ENCODE data around the gene PPP1R36.
"Not testable (repeated sequence)": the region's sequence is repeated elsewhere in the genome, so short reads cannot be mapped to it uniquely, and the experiment has no call there.

PPP1R36 gene

GRCh38 chr14:64614805-64615391 is 65.1 kb downstream of the PPP1R36 start:
- DNase-seq = no peak

GRCh38 chr14:64617872-64618408 is 68.2 kb downstream of the PPP1R36 start:
- DNase-seq = not testable (repeated sequence)

- no peak for DNase-seq
These were observed 71.1 kb downstream of the PPP1R36 start for GRCh38 chr14:64620910-64621309.

GRCh38 chr14:64623554-64624165 is 73.9 kb downstream of the PPP1R36 start:
- DNase-seq = no peak

GRCh38 chr14:64625386-64626232 is 75.8 kb downstream of the PPP1R36 start:
- no peak for DNase-seq

GRCh38 chr14:64628940-64629408 is 79.2 kb downstream of the PPP1R36 start:
- DNase-seq = no peak

GRCh38 chr14:64630778-64631177 is 81.0 kb downstream of the PPP1R36 start:
- no peak for DNase-seq

- DNase-seq = not testable (repeated sequence)
These were observed 81.5 kb downstream of the PPP1R36 start for GRCh38 chr14:64631222-64631621.

GRCh38 chr14:64632056-64632455 is 82.3 kb downstream of the PPP1R36 start:
- no peak for DNase-seq

GRCh38 chr14:64634558-64634957 is 84.8 kb downstream of the PPP1R36 start:
- DNase-seq = no peak

GRCh38 chr14:64636208-64636979 is 86.6 kb downstream of the PPP1R36 start:
- peak; percentile 77 for DNase-seq

GRCh38 chr14:64636980-64637429 is 87.2 kb downstream of the PPP1R36 start:
- DNase-seq = no peak

- no peak for DNase-seq
These were observed 88.1 kb downstream of the PPP1R36 start for GRCh38 chr14:64637735-64638473.

GRCh38 chr14:64638625-64639024 is 88.9 kb downstream of the PPP1R36 start:
- DNase-seq = no peak
